Measurements from ENCODE around the gene SLC16A11. TPM values are rescaled to one million over a fixed set of nuclear protein-coding genes. Genes with fewer than 3 reads are reported as not detected.

The SLC16A11 gene
- polyA plus RNA-seq, 2 of the 4 experiments (the other 2 are of a cell fraction), result not detected

DNA sequence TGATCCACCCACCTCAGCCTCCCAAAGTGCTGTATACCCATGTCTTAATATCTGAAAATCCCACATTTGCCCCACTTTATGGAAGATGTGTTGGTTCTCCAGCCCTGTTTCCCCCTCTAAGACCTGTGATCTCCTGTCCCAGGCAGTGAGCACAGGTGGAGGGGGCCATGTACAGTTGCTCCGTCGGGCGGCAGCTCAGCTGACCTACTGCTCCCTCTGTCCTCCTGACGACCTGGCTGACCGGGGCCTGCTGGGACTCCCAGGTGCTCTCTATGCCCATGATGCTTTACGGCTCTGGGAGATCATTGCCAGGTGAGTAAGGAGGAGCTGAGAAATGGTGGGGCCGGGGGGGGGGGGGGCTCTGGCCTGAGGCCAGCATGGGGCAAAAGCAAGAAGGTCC, 38.2 kb downstream of the SLC16A11 start:
- POLR2A ChIA-PET, result no interaction called here
- CTCF ChIA-PET, result interaction anchor here (0.7 to 15.6 kb wide), 23 partner anchors 10 to 340 kb away, joined by 3 to 293 read pairs (median 17); partner anchors contain the start of gene ALOX12

GRCh38 chr17:7004398-7005253, 39.3 kb downstream of the SLC16A11 start:
- WGBS (ENCODE audit: missing lambda C conversion rate), result 69% methylated on average over 2 of the region's 2 CpGs
- Histone ChIP-seq H3K27ac (no peak overlapping the region), H3K4me2 (no peak overlapping the region), H3K9me3 (no peaks in the 10 kb centered on the region), H3K4me3 (no peak overlapping the region), H3K4me1 (no peaks in the 10 kb centered on the region)
- peak; percentile 97 for FAIRE-seq
- peak; percentile 84 to 85 for DNase-seq (ENCODE audit: low read depth in 1 of 2, low spot score in 1 of 2)
- CTCF ChIA-PET, result interaction anchor here (0.5 to 15.6 kb wide), 80 partner anchors 10 to 1759 kb away, joined by 3 to 293 read pairs (median 5); partner anchors contain the start of genes ALOX12, KIAA0753, SLC13A5 and TXNDC17
- TF ChIP-seq EHF (CRISPR knock-in tag; IDR thresholded peaks at IDR 0.05), result no peak
- no peak for TF ChIP-seq PHF8 (IDR thresholded peaks at IDR 0.05; ENCODE audit: borderline replicate concordance, low read depth)
- no peak for TF ChIP-seq BHLHE40 (IDR thresholded peaks at IDR 0.05; ENCODE audit: low read depth, low read length)
- TF ChIP-seq RAD21 (conservative IDR thresholded peaks at IDR 0.05 in 1 of 2, IDR thresholded peaks at IDR 0.05 in 1 of 2), result peak; percentile 96 to 97
- peak; percentile 94 for TF ChIP-seq SMC3 (IDR thresholded peaks at IDR 0.05)
- peak; percentile 96 for TF ChIP-seq CTCF (IDR thresholded peaks at IDR 0.05)
- ATAC-seq, result peak; percentile 91
- POLR2A ChIA-PET, result interaction anchor here (0.9 kb wide), 1 partner anchor 161 kb away, joined by 6 read pairs; no protein-coding TSS in a partner anchor

More for the DNA sequence above, 38.2 kb downstream of the SLC16A11 start:
- Histone ChIP-seq H3K27ac (no peak overlapping the region), H3K9me3 (no peaks in the 10 kb centered on the region), H3K4me3 (no peak overlapping the region), H3K4me2 (no peak overlapping the region), H3K4me1 (peaks cover 2% of the 10 kb centered on the region)
- no peak for TF ChIP-seq RCOR1 (IDR thresholded peaks at IDR 0.05; ENCODE audit: low read depth, low read length)
- TF ChIP-seq ZC3H11A (IDR thresholded peaks at IDR 0.05), result no peak
- no peak for TF ChIP-seq JUNB (IDR thresholded peaks at IDR 0.05)
- TF ChIP-seq POLR2AphosphoS2 (conservative IDR thresholded peaks at IDR 0.05; ENCODE audit: low read length), result no peak
- no peak for TF ChIP-seq CBX8 (IDR thresholded peaks at IDR 0.05)
- TF ChIP-seq ZFP36 (IDR thresholded peaks at IDR 0.05; ENCODE audit: borderline replicate concordance, partially characterized antibody), result no peak
- no peak for TF ChIP-seq KDM1A (IDR thresholded peaks at IDR 0.05; ENCODE audit: low read depth)
- TF ChIP-seq NFE2L2 (conservative IDR thresholded peaks at IDR 0.05; ENCODE audit: low read length), result no peak
- TF ChIP-seq BHLHE40 (IDR thresholded peaks at IDR 0.05; ENCODE audit: low read depth, low read length), result no peak
- TF ChIP-seq, protein P1, sequence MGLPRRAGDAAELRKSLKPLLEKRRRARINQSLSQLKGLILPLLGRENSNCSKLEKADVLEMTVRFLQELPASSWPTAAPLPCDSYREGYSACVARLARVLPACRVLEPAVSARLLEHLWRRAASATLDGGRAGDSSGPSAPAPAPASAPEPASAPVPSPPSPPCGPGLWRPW (IDR thresholded peaks at IDR 0.05), result no peak
- TF ChIP-seq SREBF2 (IDR thresholded peaks at IDR 0.05), result no peak
- TF ChIP-seq, protein P2, sequence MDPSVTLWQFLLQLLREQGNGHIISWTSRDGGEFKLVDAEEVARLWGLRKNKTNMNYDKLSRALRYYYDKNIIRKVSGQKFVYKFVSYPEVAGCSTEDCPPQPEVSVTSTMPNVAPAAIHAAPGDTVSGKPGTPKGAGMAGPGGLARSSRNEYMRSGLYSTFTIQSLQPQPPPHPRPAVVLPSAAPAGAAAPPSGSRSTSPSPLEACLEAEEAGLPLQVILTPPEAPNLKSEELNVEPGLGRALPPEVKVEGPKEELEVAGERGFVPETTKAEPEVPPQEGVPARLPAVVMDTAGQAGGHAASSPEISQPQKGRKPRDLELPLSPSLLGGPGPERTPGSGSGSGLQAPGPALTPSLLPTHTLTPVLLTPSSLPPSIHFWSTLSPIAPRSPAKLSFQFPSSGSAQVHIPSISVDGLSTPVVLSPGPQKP (IDR thresholded peaks at IDR 0.05; ENCODE audit: low read depth, low read length), result no peak
- TF ChIP-seq HOXB5 (CRISPR knock-in tag; IDR thresholded peaks at IDR 0.05), result no peak
- TF ChIP-seq ZSCAN20 (CRISPR knock-in tag; IDR thresholded peaks at IDR 0.05), result no peak
- TF ChIP-seq FOSB (CRISPR knock-in tag; IDR thresholded peaks at IDR 0.05), result no peak
- TF ChIP-seq SMC3 (IDR thresholded peaks at IDR 0.05), result no peak
- no peak for TF ChIP-seq ESRRA (IDR thresholded peaks at IDR 0.05; ENCODE audit: borderline replicate concordance, low read length)
- WGBS (ENCODE audit: missing lambda C conversion rate), result 97% methylated on average over 6 of the region's 7 CpGs
- no peak for ATAC-seq
- FAIRE-seq, result no peak
- DNase-seq (ENCODE audit: low read depth in 1 of 2, low spot score in 1 of 2), result no peak
